ENCODE data around the gene DLX4.

Gene DLX4

GRCh38 chr17:49925921-49926320, 43.1 kb upstream of the DLX4 start:
- H3K4me1 Mint-ChIP-seq = peaks cover 41% of the 10 kb centered on the region
- no peaks in the 10 kb centered on the region for H3K9me3 Mint-ChIP-seq
- peaks cover 14% of the 10 kb centered on the region for H3K27me3 Mint-ChIP-seq (ENCODE audit: low read depth, poor library complexity)
- TF ChIP-seq CTCF (IDR thresholded peaks at IDR 0.05) = no peak
- H3K27ac Mint-ChIP-seq = no peak overlapping the region
- H3K36me3 Mint-ChIP-seq (ENCODE audit: low read depth) = no peaks in the 10 kb centered on the region
- no peak overlapping the region for H3K4me3 Mint-ChIP-seq
- DNase-seq = no peak

- Mint-ChIP-seq H3K4me3 (no peak overlapping the region), H3K9me3 (no peaks in the 10 kb centered on the region), H3K36me3 (ENCODE audit: low read depth) (no peaks in the 10 kb centered on the region), H3K4me1 (peaks cover 37% of the 10 kb centered on the region), H3K27me3 (ENCODE audit: low read depth, poor library complexity) (peaks cover 14% of the 10 kb centered on the region), H3K27ac (no peak overlapping the region)
- TF ChIP-seq CTCF (IDR thresholded peaks at IDR 0.05) = no peak
- no peak for DNase-seq
Measured at GRCh38 chr17:49926886-49927285, 42.1 kb upstream of the DLX4 start.

- H3K27me3 Mint-ChIP-seq (ENCODE audit: low read depth, poor library complexity) = peaks cover 11% of the 10 kb centered on the region
- no peak for TF ChIP-seq CTCF (IDR thresholded peaks at IDR 0.05)
- H3K9me3 Mint-ChIP-seq = no peaks in the 10 kb centered on the region
- no peak for DNase-seq
- no peaks in the 10 kb centered on the region for H3K36me3 Mint-ChIP-seq (ENCODE audit: low read depth)
- peaks cover 28% of the 10 kb centered on the region for H3K4me1 Mint-ChIP-seq
- H3K27ac Mint-ChIP-seq = no peak overlapping the region
- H3K4me3 Mint-ChIP-seq = no peak overlapping the region
Measured at GRCh38 chr17:49928126-49928800, 40.7 kb upstream of the DLX4 start.

GRCh38 chr17:49928837-49929475, 40.0 kb upstream of the DLX4 start:
- no peak for TF ChIP-seq CTCF (IDR thresholded peaks at IDR 0.05)
- Mint-ChIP-seq H3K36me3 (ENCODE audit: low read depth) (no peaks in the 10 kb centered on the region), H3K4me3 (no peak overlapping the region), H3K27ac (no peak overlapping the region), H3K9me3 (no peaks in the 10 kb centered on the region), H3K27me3 (ENCODE audit: low read depth, poor library complexity) (peaks cover 12% of the 10 kb centered on the region), H3K4me1 (peaks cover 28% of the 10 kb centered on the region)
- DNase-seq = no peak

- Mint-ChIP-seq H3K4me3 (no peak overlapping the region), H3K27ac (no peak overlapping the region), H3K4me1 (peaks cover 25% of the 10 kb centered on the region), H3K9me3 (no peaks in the 10 kb centered on the region), H3K27me3 (ENCODE audit: low read depth, poor library complexity) (peaks cover 20% of the 10 kb centered on the region), H3K36me3 (ENCODE audit: low read depth) (no peaks in the 10 kb centered on the region)
- DNase-seq = no peak
- TF ChIP-seq CTCF (IDR thresholded peaks at IDR 0.05) = no peak
Measured at GRCh38 chr17:49930880-49931279, 38.1 kb upstream of the DLX4 start.
